GM18873 (cell line): ENCODE data around the gene RTN4RL1.

ENCODE experiments used
- ATAC-seq: cut with Tn5 transposase; IDR thresholded peaks from one replicate; pipeline ENCODE4 v1.9.1; 2021; ENCODE audit warnings: mild to moderate bottlenecking, moderate library complexity, moderate number of reproducible peaks; ENCODE audit not compliant: unreplicated experiment, low FRiP score

The RTN4RL1 gene

GRCh38 chr17:2059547-2060384 lies 34.6 kb upstream of the RTN4RL1 start:
- no peak for ATAC-seq

GRCh38 chr17:2058586-2059546 lies 33.7 kb upstream of the RTN4RL1 start:
- no peak for ATAC-seq

- ATAC-seq: no peak
Measured at GRCh38 chr17:2057760-2058585, 32.8 kb upstream of the RTN4RL1 start.

GRCh38 chr17:2057175-2057759 lies 32.1 kb upstream of the RTN4RL1 start:
- ATAC-seq: no peak

GRCh38 chr17:2056206-2057174 lies 31.4 kb upstream of the RTN4RL1 start:
- no peak for ATAC-seq

- no peak for ATAC-seq
Measured at GRCh38 chr17:2055292-2056205, 30.4 kb upstream of the RTN4RL1 start.

GRCh38 chr17:2054512-2055291 lies 29.6 kb upstream of the RTN4RL1 start, which contains the start of gene HIC1:
Gene HIC1 (plus strand): TSS chr17:2055103. CDS start chr17:2056691, 1,588 bp downstream.
- ATAC-seq: no peak

GRCh38 chr17:2054262-2054511 lies 29.1 kb upstream of the RTN4RL1 start:
- ATAC-seq: no peak

GRCh38 chr17:2053380-2054261 lies 28.5 kb upstream of the RTN4RL1 start:
- no peak for ATAC-seq

- ATAC-seq: no peak
Measured at GRCh38 chr17:2051933-2052559, 26.9 kb upstream of the RTN4RL1 start.

- ATAC-seq: no peak
Measured at GRCh38 chr17:2051061-2051932, 26.2 kb upstream of the RTN4RL1 start.

- no peak for ATAC-seq
Measured at GRCh38 chr17:2050300-2051060, 25.3 kb upstream of the RTN4RL1 start.

- no peak for ATAC-seq
Measured at GRCh38 chr17:2049333-2050299, 24.5 kb upstream of the RTN4RL1 start.
